CD8-positive, alpha-beta memory T cell (primary cell): ENCODE data around the gene PEF1. TPM values are rescaled to one million over a fixed set of nuclear protein-coding genes. Genes with fewer than 3 reads are reported as not detected.

ENCODE experiments used
- CTCF ChIA-PET: fragments of 350-600 bp; sonication (Branson Sonifier 250); formaldehyde crosslinking; loops from one replicate; lab custom pipeline; 2021; ENCODE audit warnings: antibody characterized with exemption; lab: Charles Lee
- POLR2A ChIA-PET: fragments of 350-600 bp; sonication (Branson Sonifier 250); formaldehyde crosslinking; loops from one replicate; lab custom pipeline; 2021; ENCODE audit warnings: antibody characterized with exemption; lab: Charles Lee
- DNase-seq, 5 donors: peaks; one replicate each; pipeline versions ENCODE4 v3.0.0 to v3.0.0-alpha.2; 2020 to 2022; ENCODE audit warnings: mixed read lengths in 1 of 5
- H3K27ac ChIP-seq: one replicate; pipeline ENCODE4 v1.7.0; 2013; ENCODE audit warnings: low read depth, mild to moderate bottlenecking, low read length, moderate library complexity
- H3K27me3 ChIP-seq: 2 replicates; pipeline ENCODE4 v1.7.0; 2013; ENCODE audit warnings: low read length, mild to moderate bottlenecking; ENCODE audit not compliant: insufficient read depth, poor library complexity, severe bottlenecking
- H3K36me3 ChIP-seq: 2 replicates; pipeline ENCODE4 v1.7.0; 2013; ENCODE audit warnings: mild to moderate bottlenecking, low read length, moderate library complexity; ENCODE audit not compliant: insufficient read depth
- H3K4me1 ChIP-seq: 2 replicates; pipeline ENCODE4 v1.7.0; 2013; ENCODE audit warnings: mild to moderate bottlenecking, low read length, moderate library complexity; ENCODE audit not compliant: insufficient read depth
- H3K4me3 ChIP-seq: 2 replicates; pipeline ENCODE4 v1.7.0; 2013; ENCODE audit warnings: mild to moderate bottlenecking, low read length
- H3K9me3 ChIP-seq: 2 replicates; pipeline ENCODE4 v1.7.0; 2013; ENCODE audit warnings: mild to moderate bottlenecking, low read length
- H3K27ac Mint-ChIP-seq, 8 donors: one replicate each; pipeline ENCODE4 v1.8.0; 2020 to 2021; ENCODE audit warnings: mixed read lengths in 8 of 8, mild to moderate bottlenecking in 6 of 8, inconsistent platforms in 3 of 8, moderate library complexity in 3 of 8
- H3K27me3 Mint-ChIP-seq, 2 donors: one replicate each; pipeline ENCODE4 v1.8.0; 2020 to 2021; ENCODE audit warnings: mixed read lengths in 2 of 2, mild to moderate bottlenecking in 1 of 2, moderate library complexity in 1 of 2
- H3K36me3 Mint-ChIP-seq, 3 donors: one replicate each; pipeline ENCODE4 v1.8.0; 2020 to 2021; ENCODE audit warnings: mixed read lengths in 3 of 3, inconsistent platforms in 1 of 3, mild to moderate bottlenecking in 1 of 3
- H3K4me1 Mint-ChIP-seq, 3 donors: one replicate each; pipeline ENCODE4 v1.8.0; 2020 to 2021; ENCODE audit warnings: mixed read lengths in 3 of 3, inconsistent platforms in 1 of 3, mild to moderate bottlenecking in 1 of 3
- H3K4me3 Mint-ChIP-seq, 7 donors: one replicate each; pipeline ENCODE4 v1.8.0; 2020 to 2021; ENCODE audit warnings: mixed read lengths in 7 of 7, mild to moderate bottlenecking in 6 of 7, moderate library complexity in 4 of 7, inconsistent platforms in 2 of 7
- H3K9me3 Mint-ChIP-seq, 5 donors: one replicate each; pipeline ENCODE4 v1.8.0; 2020 to 2022; ENCODE audit warnings: mixed read lengths in 5 of 5, mild to moderate bottlenecking in 3 of 5, moderate library complexity in 2 of 5, inconsistent platforms in 1 of 5
- polyA plus RNA-seq: library from polyadenylated mRNA; unstranded; fragments of 300-500 nt; fragmentation: Illumina TruSeq; gene quantifications from one replicate; pipeline ENCODE4 v1.2.3, GENCODE V29; 2021
- total RNA-seq, 2 experiments: library from RNA; stranded (reverse); gene quantifications; one replicate each; pipeline ENCODE4 v1.2.3, GENCODE V29; 2021

The PEF1 gene
- total and polyA plus RNA-seq, 3 experiments from 2014 or later: 67.9 to 98.9 (median 69.9) TPM

DNA sequence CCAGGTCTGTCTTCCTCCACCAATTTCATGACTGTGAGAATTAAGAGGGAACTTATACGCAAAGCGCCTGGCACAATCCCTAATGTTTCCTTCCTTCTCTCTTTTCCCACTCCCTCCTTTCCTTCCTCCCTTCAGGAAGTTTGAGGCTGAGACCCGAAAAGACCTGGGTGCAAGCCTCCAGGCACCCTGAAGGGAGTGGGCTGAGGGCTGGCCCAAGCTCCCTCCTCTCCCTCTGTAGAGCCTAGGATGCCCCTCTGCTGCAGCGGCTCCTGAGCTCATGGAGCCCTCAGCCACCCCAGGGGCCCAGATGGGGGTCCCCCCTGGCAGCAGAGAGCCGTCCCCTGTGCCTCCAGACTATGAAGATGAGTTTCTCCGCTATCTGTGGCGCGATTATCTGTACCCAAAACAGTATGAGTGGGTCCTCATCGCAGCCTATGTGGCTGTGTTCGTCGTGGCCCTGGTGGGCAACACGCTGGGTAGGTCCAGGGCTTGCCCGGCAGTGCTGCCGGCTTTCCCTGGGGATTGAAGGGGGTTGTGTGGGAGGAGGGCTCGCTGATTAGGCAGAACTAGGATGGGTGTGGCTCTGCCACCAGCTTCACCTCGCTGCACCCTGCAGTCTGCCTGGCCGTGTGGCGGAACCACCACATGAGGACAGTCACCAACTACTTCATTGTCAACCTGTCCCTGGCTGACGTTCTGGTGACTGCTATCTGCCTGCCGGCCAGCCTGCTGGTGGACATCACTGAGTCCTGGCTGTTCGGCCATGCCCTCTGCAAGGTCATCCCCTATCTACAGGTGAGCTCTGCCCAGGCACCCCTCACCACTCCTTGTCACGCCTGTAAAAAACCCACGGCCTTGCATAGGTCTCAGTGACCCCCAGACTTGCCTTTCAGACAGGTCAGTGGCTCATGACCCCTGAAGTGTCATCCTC, 25.5 kb downstream of the PEF1 start:
- H3K27me3 Mint-ChIP-seq: peaks cover 22 to 39% of the 10 kb centered on the region in 2 donors
- POLR2A ChIA-PET: no interaction called here
- H3K4me1 Mint-ChIP-seq: peaks cover 5 to 17% (median 8%) of the 10 kb centered on the region in 3 donors
- Histone ChIP-seq H3K27me3 (peaks cover 23% of the 10 kb centered on the region), H3K4me1 (no peaks in the 10 kb centered on the region), H3K9me3 (no peaks in the 10 kb centered on the region), H3K4me3 (no peak overlapping the region), H3K36me3 (no peaks in the 10 kb centered on the region), H3K27ac (no peak overlapping the region)
- CTCF ChIA-PET: interaction anchor here (0.7 to 1.9 kb wide), 4 partner anchors 8 to 14 kb away, joined by 3 to 9 read pairs (median 4); no protein-coding TSS in a partner anchor
- DNase-seq: no peak
- peaks cover 0 to under 1% (median 0%) of the 10 kb centered on the region in 3 donors for H3K36me3 Mint-ChIP-seq
- H3K27ac Mint-ChIP-seq: peak overlapping the region in 1 of 8 donors; percentile 41
- H3K4me3 Mint-ChIP-seq: peak overlapping the region in 1 of 7 donors; percentile 40
- no peaks in the 10 kb centered on the region for H3K9me3 Mint-ChIP-seq

DNA sequence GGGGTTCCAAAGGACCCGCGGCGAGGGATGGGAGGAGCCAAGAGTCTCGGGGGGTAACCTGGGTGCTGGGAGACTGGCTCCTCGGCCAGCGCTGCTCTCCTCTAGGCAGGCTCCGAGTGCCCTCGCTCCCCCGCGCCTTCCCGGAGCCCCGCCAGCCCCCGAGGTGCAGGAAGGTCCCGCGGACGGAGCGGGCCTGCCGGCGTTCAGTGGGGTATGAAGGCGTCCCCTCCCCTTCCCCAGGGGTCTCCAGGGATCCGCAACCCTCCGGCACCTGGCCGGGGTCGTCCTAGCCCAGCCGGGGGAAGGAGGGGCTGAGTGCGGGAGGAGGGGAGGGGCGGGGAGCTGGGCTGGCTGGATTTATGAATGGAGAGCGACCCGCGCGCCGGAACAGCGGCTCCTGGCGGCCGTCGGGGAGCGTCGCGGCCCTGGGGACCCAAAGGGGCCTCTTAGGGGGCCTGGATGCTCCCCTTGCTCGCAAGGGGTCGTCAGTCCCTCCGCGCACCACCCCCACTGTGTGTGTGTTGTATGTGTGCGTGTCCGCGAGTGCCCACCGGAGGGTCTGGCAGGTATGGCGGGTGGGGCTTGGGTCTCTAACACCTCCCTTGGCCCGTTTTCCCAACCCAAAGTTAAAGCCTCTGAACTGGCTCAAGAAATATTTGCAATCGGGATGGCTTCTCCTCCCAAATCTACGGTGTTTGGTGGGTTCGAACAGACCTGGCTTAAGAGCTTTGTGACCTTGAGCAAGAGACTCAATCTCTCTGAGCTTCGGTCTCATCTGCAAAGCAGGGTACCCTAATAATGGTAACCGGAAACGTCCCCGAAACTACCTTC, 26.5 kb downstream of the PEF1 start:
- Mint-ChIP-seq H3K27ac (no peak overlapping the region), H3K36me3 (no peaks in the 10 kb centered on the region), H3K4me3 (peak overlapping the region in 5 of 7 donors; percentile 28 to 63 (median 50)), H3K27me3 (peaks cover 22 to 39% of the 10 kb centered on the region in 2 donors), H3K4me1 (peaks cover 5 to 13% (median 8%) of the 10 kb centered on the region in 3 donors), H3K9me3 (no peaks in the 10 kb centered on the region)
- CTCF ChIA-PET: interaction anchor here (0.7 to 1.9 kb wide), 6 partner anchors 9 to 13 kb away, joined by 3 to 9 read pairs (median 4); no protein-coding TSS in a partner anchor
- H3K27me3 ChIP-seq: peaks cover 23% of the 10 kb centered on the region
- POLR2A ChIA-PET: no interaction called here
- H3K4me3 ChIP-seq: no peak overlapping the region
- H3K27ac ChIP-seq: no peak overlapping the region
- H3K9me3 ChIP-seq: no peaks in the 10 kb centered on the region
- no peaks in the 10 kb centered on the region for H3K36me3 ChIP-seq
- H3K4me1 ChIP-seq: no peaks in the 10 kb centered on the region
- DNase-seq: peak in 3 of 5 donors; percentile 12 to 46 (median 19)

DNA sequence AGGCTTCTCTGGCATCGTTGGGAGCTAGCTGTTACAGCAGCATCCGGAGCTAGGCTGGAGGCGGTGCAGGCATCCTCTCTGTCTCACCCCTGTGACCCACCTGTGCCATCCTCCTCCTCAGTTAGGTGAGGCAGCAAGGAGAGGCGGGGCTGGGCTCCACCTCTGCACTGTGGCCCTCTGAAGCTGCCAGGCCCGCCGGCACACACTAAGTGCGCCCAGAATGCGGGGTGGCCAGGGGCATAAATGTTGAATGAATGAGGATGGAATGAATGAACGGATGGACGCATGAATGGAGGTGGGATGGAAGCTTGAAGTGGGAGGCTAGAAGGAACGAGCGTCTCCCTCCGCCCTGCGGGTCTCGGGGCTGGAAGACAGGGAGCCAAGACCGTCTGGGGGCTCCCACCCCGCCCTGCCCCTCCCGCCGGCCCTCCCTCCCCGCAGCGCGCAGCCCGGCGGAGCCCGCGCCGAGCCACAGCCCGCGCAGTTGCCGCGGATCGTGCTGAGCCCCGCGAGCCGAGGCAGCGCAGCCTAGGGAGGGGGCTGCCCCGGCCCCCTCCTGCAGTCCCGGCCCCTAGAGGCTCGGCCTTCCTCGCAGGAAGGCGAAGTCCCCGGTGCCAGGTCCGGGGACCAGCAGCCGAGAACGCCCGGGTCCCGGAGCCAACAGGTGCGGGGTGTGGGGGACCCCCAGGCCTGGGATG, 27.3 kb downstream of the PEF1 start, which contains the start of gene HCRTR1:
HCRTR1 (plus strand) TSS at position 472 of the 698 bp plus-strand sequence. CDS start 1,504 bp downstream, outside the sequence.
- no peaks in the 10 kb centered on the region for H3K36me3 ChIP-seq
- Mint-ChIP-seq H3K9me3 (no peaks in the 10 kb centered on the region), H3K27ac (no peak within 1 kb of the TSS), H3K4me1 (peaks cover 5 to 13% (median 8%) of the 10 kb centered on the region in 3 donors), H3K36me3 (no peaks in the 10 kb centered on the region), H3K27me3 (peaks cover 24 to 39% of the 10 kb centered on the region in 2 donors), H3K4me3 (peak within 1 kb of the TSS; percentile 55 to 86 (median 73))
- ChIA-PET CTCF (interaction anchor here (0.7 to 1.9 kb wide), 3 partner anchors 10 to 12 kb away, joined by 3 to 9 read pairs (median 6); no protein-coding TSS in a partner anchor), POLR2A (no interaction called here)
- H3K4me1 ChIP-seq: no peaks in the 10 kb centered on the region
- no peak within 1 kb of the TSS for H3K27ac ChIP-seq
- H3K27me3 ChIP-seq: peaks cover 23% of the 10 kb centered on the region
- no peak for DNase-seq
- H3K9me3 ChIP-seq: no peaks in the 10 kb centered on the region
- H3K4me3 ChIP-seq: no peak within 1 kb of the TSS

DNA sequence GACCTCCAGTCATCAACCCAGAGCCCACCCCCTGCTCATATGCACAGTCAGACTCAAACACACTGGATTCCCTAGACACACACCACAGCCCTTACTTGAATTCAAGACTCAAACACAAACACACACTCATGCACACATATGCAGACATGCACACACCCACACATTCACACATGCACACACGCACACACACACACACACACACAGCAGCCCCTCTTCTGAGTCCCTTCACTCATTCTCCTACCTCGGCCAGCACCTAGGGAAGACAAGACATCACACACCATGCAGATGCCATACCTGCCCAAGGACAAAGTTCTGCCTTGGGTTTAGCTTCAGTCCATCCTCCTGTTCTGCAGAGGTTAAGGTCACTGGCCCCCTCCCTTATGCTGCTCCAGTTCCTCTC, 28.7 kb downstream of the PEF1 start:
- DNase-seq: no peak
- Histone ChIP-seq H3K9me3 (no peaks in the 10 kb centered on the region), H3K36me3 (no peaks in the 10 kb centered on the region), H3K4me3 (no peak overlapping the region), H3K4me1 (no peaks in the 10 kb centered on the region), H3K27me3 (peaks cover 23% of the 10 kb centered on the region), H3K27ac (no peak overlapping the region)
- Mint-ChIP-seq H3K4me3 (peak overlapping the region in 2 of 7 donors; percentile 3 to 39), H3K27me3 (peaks cover 24 to 39% of the 10 kb centered on the region in 2 donors), H3K4me1 (peaks cover 5 to 13% (median 8%) of the 10 kb centered on the region in 3 donors), H3K36me3 (no peaks in the 10 kb centered on the region), H3K27ac (peak overlapping the region in 1 of 8 donors; percentile 23), H3K9me3 (no peaks in the 10 kb centered on the region)
- ChIA-PET POLR2A (no interaction called here), CTCF (no interaction called here)

DNA sequence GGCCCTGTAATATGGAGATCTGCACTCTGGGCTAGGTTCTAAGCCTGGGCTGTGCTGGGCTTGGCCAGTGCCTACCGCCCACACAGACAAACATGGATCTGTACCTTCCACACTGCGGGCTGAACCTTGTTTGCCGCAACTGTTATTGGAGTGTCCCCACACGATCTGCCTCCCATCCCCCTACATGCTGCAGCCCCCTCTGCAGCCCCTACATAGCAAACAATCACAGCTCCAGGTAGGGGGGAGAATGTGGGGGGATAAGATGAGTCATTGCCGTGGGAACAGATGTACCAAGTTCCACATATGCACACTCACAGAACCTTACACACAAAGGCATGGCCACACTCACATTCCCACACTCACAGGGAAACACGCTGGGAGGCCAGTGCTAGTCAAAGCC, 29.3 kb downstream of the PEF1 start:
- no peak overlapping the region for H3K4me3 Mint-ChIP-seq
- H3K4me1 ChIP-seq: no peaks in the 10 kb centered on the region
- no peak overlapping the region for H3K27ac Mint-ChIP-seq
- no peaks in the 10 kb centered on the region for H3K36me3 ChIP-seq
- no peak overlapping the region for H3K27ac ChIP-seq
- H3K4me3 ChIP-seq: no peak overlapping the region
- peaks cover 24 to 39% of the 10 kb centered on the region in 2 donors for H3K27me3 Mint-ChIP-seq
- H3K4me1 Mint-ChIP-seq: peaks cover 5 to 13% (median 8%) of the 10 kb centered on the region in 3 donors
- no peak for DNase-seq
- peaks cover 23% of the 10 kb centered on the region for H3K27me3 ChIP-seq
- no peaks in the 10 kb centered on the region for H3K9me3 ChIP-seq
- ChIA-PET CTCF (no interaction called here), POLR2A (no interaction called here)
- no peaks in the 10 kb centered on the region for H3K36me3 Mint-ChIP-seq
- H3K9me3 Mint-ChIP-seq: no peaks in the 10 kb centered on the region

DNA sequence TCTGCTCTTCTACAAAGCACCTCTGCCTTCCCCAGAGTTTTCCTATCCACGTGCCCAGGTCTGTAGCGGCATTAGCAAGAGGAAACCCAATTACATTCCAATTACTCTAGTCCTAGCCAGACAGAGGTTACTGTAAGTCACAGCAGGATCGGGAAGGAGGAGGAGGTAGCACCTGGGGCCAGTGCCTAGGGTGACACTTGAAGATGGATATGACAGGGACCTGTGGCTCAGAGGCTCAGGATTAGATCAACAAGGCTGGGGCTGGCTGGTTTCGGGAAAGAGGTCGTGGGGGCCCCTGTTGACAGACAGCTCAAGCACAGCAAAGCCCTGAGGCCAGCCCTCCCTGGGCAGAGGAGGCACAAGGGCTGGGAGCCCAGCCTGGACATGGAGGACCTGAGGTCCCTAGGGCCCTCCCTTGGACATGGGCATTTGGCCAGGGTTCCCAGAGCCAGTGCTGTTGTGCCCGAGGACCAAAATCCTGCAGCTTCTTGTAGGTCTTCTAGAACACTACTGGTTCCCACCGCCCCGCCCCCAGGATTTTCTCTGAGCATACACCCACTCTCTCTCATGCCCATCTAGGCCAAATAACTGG, 30.2 kb downstream of the PEF1 start:
- no peak overlapping the region for H3K27ac ChIP-seq
- H3K4me1 ChIP-seq: no peaks in the 10 kb centered on the region
- CTCF ChIA-PET: no interaction called here
- DNase-seq: no peak
- peaks cover 23% of the 10 kb centered on the region for H3K27me3 ChIP-seq
- no peak overlapping the region for H3K4me3 ChIP-seq
- no peaks in the 10 kb centered on the region for H3K9me3 ChIP-seq
- no peak overlapping the region for H3K4me3 Mint-ChIP-seq
- H3K9me3 Mint-ChIP-seq: no peaks in the 10 kb centered on the region
- POLR2A ChIA-PET: no interaction called here
- no peaks in the 10 kb centered on the region for H3K36me3 ChIP-seq
- H3K36me3 Mint-ChIP-seq: no peaks in the 10 kb centered on the region
- H3K4me1 Mint-ChIP-seq: peaks cover 5 to 13% (median 6%) of the 10 kb centered on the region in 3 donors
- H3K27ac Mint-ChIP-seq: no peak overlapping the region
- peaks cover 21 to 34% of the 10 kb centered on the region in 2 donors for H3K27me3 Mint-ChIP-seq

DNA sequence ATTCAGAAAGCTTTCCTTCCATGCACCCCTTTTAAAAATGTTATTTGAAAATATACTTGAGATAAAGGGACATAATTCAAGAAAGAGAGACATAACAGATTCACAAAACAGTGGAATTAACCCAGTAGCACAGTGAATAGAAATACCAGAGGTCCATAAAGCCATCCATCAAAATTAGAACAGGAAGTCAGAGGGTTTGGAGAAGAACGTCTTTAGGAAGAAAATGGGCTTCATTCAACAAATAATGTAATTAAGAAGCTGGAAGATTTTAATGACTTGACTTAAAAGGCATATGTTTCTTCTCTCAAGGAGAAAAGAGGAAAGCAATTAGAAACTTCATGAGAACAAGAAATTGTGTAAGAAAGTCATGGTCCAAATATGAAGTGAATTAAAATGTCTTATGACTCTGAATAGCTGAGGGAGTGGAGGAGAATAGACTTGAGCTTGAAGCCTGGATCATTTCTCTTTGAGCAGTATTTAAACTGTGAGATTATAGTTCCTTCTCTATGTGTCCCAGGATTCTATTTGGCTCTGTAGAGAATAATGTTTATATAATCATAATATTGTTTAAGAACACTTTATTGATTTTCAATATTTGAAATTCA, 35.1 kb downstream of the PEF1 start:
- H3K4me1 ChIP-seq: no peaks in the 10 kb centered on the region
- CTCF ChIA-PET: interaction anchor here (0.9 to 1.3 kb wide), 2 partner anchors 9 to 13 kb away, joined by 3 to 5 read pairs; no protein-coding TSS in a partner anchor
- no peaks in the 10 kb centered on the region for H3K36me3 ChIP-seq
- no peak overlapping the region for H3K4me3 ChIP-seq
- H3K9me3 ChIP-seq: no peaks in the 10 kb centered on the region
- Mint-ChIP-seq H3K9me3 (no peaks in the 10 kb centered on the region), H3K36me3 (no peaks in the 10 kb centered on the region), H3K4me1 (no peaks in the 10 kb centered on the region), H3K27ac (no peak overlapping the region), H3K4me3 (no peak overlapping the region), H3K27me3 (peaks cover 5 to 15% of the 10 kb centered on the region in 2 donors)
- no peaks in the 10 kb centered on the region for H3K27me3 ChIP-seq
- no peak overlapping the region for H3K27ac ChIP-seq
- POLR2A ChIA-PET: interaction anchor here (0.7 kb wide), 1 partner anchor 1416 kb away, joined by 3 read pairs; no protein-coding TSS in a partner anchor
- no peak for DNase-seq
